HEK293 (cell line): ENCODE measurements around the gene TNFSF10.

ENCODE experiments used
- CTCF ChIA-PET: fragments of 350-600 bp; formaldehyde crosslinking; extraction: SDS; loops from one replicate; lab custom pipeline; 2021; ENCODE audit warnings: antibody characterized with exemption; lab: Yijun Ruan, JAX
- POLR2A ChIA-PET: fragments of 300-600 bp; formaldehyde crosslinking; extraction: SDS; loops from one replicate; lab custom pipeline; 2020; ENCODE audit warnings: antibody characterized with exemption, inconsistent platforms; lab: Yijun Ruan, JAX
- H3K27ac ChIP-seq: fragments of 200-500 bp; sonication (Bioruptor generic); 2 replicates; pipeline ENCODE4 v1.5.1; 2014; ENCODE audit warnings: low read depth, low read length, control low read depth, inconsistent platforms; ENCODE audit errors: extremely low read depth
- H3K36me3 ChIP-seq, 2 experiments: fragments of 200-500 bp in 1 of 2; sonication (Bioruptor generic) in 1 of 2; 1 replicate in 1 of 2; 2 replicates in 1 of 2; pipeline ENCODE4 v1.5.1; 2014 to 2017; ENCODE audit warnings: inconsistent platforms in 2 of 2, low read length in 2 of 2; ENCODE audit not compliant: control insufficient read depth in 2 of 2, insufficient read depth in 1 of 2
- H3K4me1 ChIP-seq: fragments of 200-500 bp; sonication (Bioruptor generic); 2 replicates; pipeline ENCODE4 v1.5.1; 2014; ENCODE audit warnings: mild to moderate bottlenecking, low read length, inconsistent platforms; ENCODE audit not compliant: control insufficient read depth, insufficient read depth
- H3K4me3 ChIP-seq: 2 replicates; pipeline ENCODE4 v1.5.1; 2011; ENCODE audit warnings: low read depth, mild to moderate bottlenecking, control low read depth, low read length, moderate library complexity
- H3K9me3 ChIP-seq: fragments of 200-500 bp; sonication (Bioruptor generic); 2 replicates; pipeline ENCODE4 v1.5.1; 2014; ENCODE audit warnings: low read depth, low read length, inconsistent platforms; ENCODE audit not compliant: control insufficient read depth, insufficient read depth
- BCL11B ChIP-seq: fragments of 450-650 bp; formaldehyde crosslinking; IDR thresholded peaks from 2 replicates; pipeline ENCODE4 v1.5.1; 2016; ENCODE audit warnings: low read depth, missing biosample characterization, missing genetic modification characterization
- EGR2 ChIP-seq: fragments of 450-650 bp; formaldehyde crosslinking; IDR thresholded peaks from 2 replicates; pipeline ENCODE4 v1.5.1; 2016; ENCODE audit warnings: low read depth, missing biosample characterization, missing genetic modification characterization
- HIC1 ChIP-seq: fragments of 450-650 bp; formaldehyde crosslinking; IDR thresholded peaks from 2 replicates; pipeline ENCODE4 v1.5.1; 2016; ENCODE audit warnings: missing biosample characterization, missing genetic modification characterization
- KLF8 ChIP-seq: fragments of 450-650 bp; formaldehyde crosslinking; IDR thresholded peaks from 2 replicates; pipeline ENCODE4 v1.5.1; 2016; ENCODE audit warnings: missing biosample characterization, missing genetic modification characterization
- PRDM6 ChIP-seq: fragments of 450-650 bp; formaldehyde crosslinking; IDR thresholded peaks from 2 replicates; pipeline ENCODE4 v1.5.1; 2017; ENCODE audit warnings: missing biosample characterization, missing genetic modification characterization
- SCRT2 ChIP-seq: fragments of 450-650 bp; formaldehyde crosslinking; IDR thresholded peaks from 2 replicates; pipeline ENCODE4 v1.5.1; 2016; ENCODE audit warnings: missing biosample characterization, missing genetic modification characterization
- SP2 ChIP-seq: fragments of 450-650 bp; formaldehyde crosslinking; IDR thresholded peaks from 2 replicates; pipeline ENCODE4 v1.5.1; 2016; ENCODE audit warnings: missing biosample characterization, missing genetic modification characterization
- TSHZ1 ChIP-seq: fragments of 450-650 bp; formaldehyde crosslinking; IDR thresholded peaks from 2 replicates; pipeline ENCODE4 v1.5.1; 2016; ENCODE audit warnings: missing biosample characterization, missing genetic modification characterization, borderline replicate concordance
- YY1 ChIP-seq: fragments of 450-650 bp; formaldehyde crosslinking; IDR thresholded peaks from 2 replicates; pipeline ENCODE4 v1.5.1; 2018; ENCODE audit warnings: missing biosample characterization, missing genetic modification characterization
- ZBTB21 ChIP-seq: fragments of 450-650 bp; formaldehyde crosslinking; IDR thresholded peaks from 2 replicates; pipeline ENCODE4 v1.5.1; 2017; ENCODE audit warnings: missing biosample characterization, missing genetic modification characterization
- ZFP37 ChIP-seq: fragments of 450-650 bp; formaldehyde crosslinking; IDR thresholded peaks from 2 replicates; pipeline ENCODE4 v1.5.1; 2016; ENCODE audit warnings: missing biosample characterization, missing genetic modification characterization
- ZNF140 ChIP-seq: fragments of 450-650 bp; formaldehyde crosslinking; IDR thresholded peaks from 2 replicates; pipeline ENCODE4 v1.5.1; 2016; ENCODE audit warnings: missing biosample characterization, missing genetic modification characterization
- ZNF169 ChIP-seq: fragments of 450-650 bp; formaldehyde crosslinking; IDR thresholded peaks from 2 replicates; pipeline ENCODE4 v1.5.1; 2016; ENCODE audit warnings: missing biosample characterization, missing genetic modification characterization
- ZNF2 ChIP-seq: fragments of 450-650 bp; formaldehyde crosslinking; IDR thresholded peaks from 2 replicates; pipeline ENCODE4 v1.5.1; 2016; ENCODE audit warnings: missing biosample characterization, missing genetic modification characterization
- ZNF221 ChIP-seq: fragments of 450-650 bp; formaldehyde crosslinking; IDR thresholded peaks from 2 replicates; pipeline ENCODE4 v1.5.1; 2017; ENCODE audit warnings: missing biosample characterization, missing genetic modification characterization, borderline replicate concordance
- ZNF302 ChIP-seq: fragments of 450-650 bp; formaldehyde crosslinking; IDR thresholded peaks from 2 replicates; pipeline ENCODE4 v1.5.1; 2016; ENCODE audit warnings: missing biosample characterization, missing genetic modification characterization, low read depth
- ZNF354C ChIP-seq: fragments of 450-650 bp; formaldehyde crosslinking; IDR thresholded peaks from 2 replicates; pipeline ENCODE4 v1.5.1; 2016; ENCODE audit warnings: missing biosample characterization, missing genetic modification characterization, low read depth, borderline replicate concordance
- ZNF514 ChIP-seq: fragments of 450-650 bp; formaldehyde crosslinking; IDR thresholded peaks from 2 replicates; pipeline ENCODE4 v1.5.1; 2016; ENCODE audit warnings: missing biosample characterization, missing genetic modification characterization
- ZNF548 ChIP-seq: fragments of 450-650 bp; formaldehyde crosslinking; IDR thresholded peaks from 2 replicates; pipeline ENCODE4 v1.5.1; 2016; ENCODE audit warnings: missing biosample characterization, missing genetic modification characterization
- ZNF549 ChIP-seq: fragments of 450-650 bp; IDR thresholded peaks from 2 replicates; pipeline ENCODE4 v1.5.1; 2018; ENCODE audit warnings: missing biosample characterization, missing genetic modification characterization, mild to moderate bottlenecking, inconsistent platforms, moderate library complexity
- ZNF621 ChIP-seq: fragments of 450-650 bp; formaldehyde crosslinking; IDR thresholded peaks from 2 replicates; pipeline ENCODE4 v1.5.1; 2017; ENCODE audit warnings: missing biosample characterization, missing genetic modification characterization
- ZNF645 ChIP-seq: fragments of 450-650 bp; formaldehyde crosslinking; IDR thresholded peaks from 2 replicates; pipeline ENCODE4; 2016; ENCODE audit warnings: missing biosample characterization, missing genetic modification characterization
- ZNF658 ChIP-seq: fragments of 450-650 bp; formaldehyde crosslinking; IDR thresholded peaks from 2 replicates; pipeline ENCODE4; 2016; ENCODE audit warnings: missing biosample characterization, missing genetic modification characterization
- ZNF664 ChIP-seq: fragments of 450-650 bp; formaldehyde crosslinking; IDR thresholded peaks from 2 replicates; pipeline ENCODE4 v1.5.1; 2016; ENCODE audit warnings: missing biosample characterization, missing genetic modification characterization
- ZNF776 ChIP-seq: fragments of 450-650 bp; formaldehyde crosslinking; IDR thresholded peaks from 2 replicates; pipeline ENCODE4 v1.5.0; 2017; ENCODE audit warnings: missing biosample characterization, missing genetic modification characterization, borderline replicate concordance
- ZNF837 ChIP-seq: fragments of 450-650 bp; formaldehyde crosslinking; IDR thresholded peaks from 2 replicates; pipeline ENCODE4 v1.5.1; 2016; ENCODE audit warnings: missing biosample characterization, missing genetic modification characterization
- ZSCAN23 ChIP-seq: fragments of 450-650 bp; formaldehyde crosslinking; IDR thresholded peaks from 2 replicates; pipeline ENCODE4 v1.5.1; 2016; ENCODE audit warnings: missing biosample characterization, missing genetic modification characterization
- TF ChIP-seq, protein P1 (sequence below): fragments of 450-650 bp; formaldehyde crosslinking; IDR thresholded peaks from 2 replicates; pipeline ENCODE4 v1.5.1; 2016; ENCODE audit warnings: missing biosample characterization, missing genetic modification characterization

Gene TNFSF10

GRCh38 chr3:172560586-172560985 is 37.4 kb upstream of the TNFSF10 start:
- H3K4me3 ChIP-seq: no peak overlapping the region
- TF ChIP-seq ZFP37: no peak
- no peak for TF ChIP-seq ZNF658 (tag by site-specific recombination)
- no peak for TF ChIP-seq ZNF776 (tag by site-specific recombination)
- TF ChIP-seq ZNF302 (tag by site-specific recombination): no peak
- TF ChIP-seq, protein P1, sequence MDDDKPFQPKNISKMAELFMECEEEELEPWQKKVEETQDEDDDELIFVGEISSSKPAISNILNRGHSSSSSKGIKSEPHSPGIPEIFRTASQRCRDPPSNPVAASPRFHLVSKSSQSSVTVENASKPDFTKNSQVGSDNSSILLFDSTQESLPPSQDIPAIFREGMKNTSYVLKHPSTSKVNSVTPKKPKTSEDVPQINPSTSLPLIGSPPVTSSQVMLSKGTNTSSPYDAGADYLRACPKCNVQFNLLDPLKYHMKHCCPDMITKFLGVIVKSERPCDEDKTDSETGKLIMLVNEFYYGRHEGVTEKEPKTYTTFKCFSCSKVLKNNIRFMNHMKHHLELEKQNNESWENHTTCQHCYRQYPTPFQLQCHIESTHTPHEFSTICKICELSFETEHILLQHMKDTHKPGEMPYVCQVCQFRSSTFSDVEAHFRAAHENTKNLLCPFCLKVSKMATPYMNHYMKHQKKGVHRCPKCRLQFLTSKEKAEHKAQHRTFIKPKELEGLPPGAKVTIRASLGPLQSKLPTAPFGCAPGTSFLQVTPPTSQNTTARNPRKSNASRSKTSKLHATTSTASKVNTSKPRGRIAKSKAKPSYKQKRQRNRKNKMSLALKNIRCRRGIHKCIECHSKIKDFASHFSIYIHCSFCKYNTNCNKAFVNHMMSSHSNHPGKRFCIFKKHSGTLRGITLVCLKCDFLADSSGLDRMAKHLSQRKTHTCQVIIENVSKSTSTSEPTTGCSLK: no peak
- no peak for TF ChIP-seq SCRT2 (tag by site-specific recombination)
- no peak for TF ChIP-seq BCL11B
- no peak for TF ChIP-seq EGR2 (tag by site-specific recombination)
- TF ChIP-seq ZSCAN23 (tag by site-specific recombination): no peak
- no peak for TF ChIP-seq ZNF169
- TF ChIP-seq PRDM6 (tag by site-specific recombination): no peak
- TF ChIP-seq, all 188 proteins: peak for 0
- H3K27ac ChIP-seq: no peak overlapping the region
- CTCF ChIA-PET: no interaction called here
- H3K9me3 ChIP-seq: no peaks in the 10 kb centered on the region
- H3K4me1 ChIP-seq: no peaks in the 10 kb centered on the region
- POLR2A ChIA-PET: no interaction called here
- H3K36me3 ChIP-seq: no peaks in the 10 kb centered on the region

DNA sequence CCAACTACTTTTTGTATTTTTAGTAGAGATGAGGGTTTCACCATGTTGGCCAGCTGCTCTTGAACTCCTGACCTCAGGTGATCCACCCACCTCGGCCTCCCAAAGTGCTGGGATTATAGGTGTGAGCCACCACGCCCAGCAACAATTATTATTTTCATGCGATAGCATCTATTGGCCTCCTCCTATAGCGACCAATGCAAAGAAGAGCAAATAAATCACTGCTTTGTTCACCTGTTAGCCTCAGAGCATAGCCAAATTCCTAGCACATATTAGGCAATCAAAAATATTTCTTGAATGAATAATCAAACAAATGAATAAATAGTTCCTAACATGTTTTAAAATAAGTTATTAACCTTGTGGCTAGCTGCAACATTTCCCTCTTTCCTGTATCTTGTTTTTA is 36.8 kb upstream of the TNFSF10 start:
- H3K4me3 ChIP-seq: no peak overlapping the region
- no peak for TF ChIP-seq SP2 (tag by site-specific recombination)
- TF ChIP-seq ZBTB21: no peak
- TF ChIP-seq ZNF549 (tag by site-specific recombination): no peak
- TF ChIP-seq ZNF354C (tag by site-specific recombination): no peak
- no peak for TF ChIP-seq ZNF645 (tag by site-specific recombination)
- no peak for TF ChIP-seq ZNF548 (tag by site-specific recombination)
- no peak for TF ChIP-seq KLF8 (tag by site-specific recombination)
- no peak for TF ChIP-seq ZNF140 (tag by site-specific recombination)
- TF ChIP-seq TSHZ1 (tag by site-specific recombination): no peak
- TF ChIP-seq ZNF2: no peak
- TF ChIP-seq ZNF837 (tag by site-specific recombination): no peak
- TF ChIP-seq ZNF621: no peak
- no peak for TF ChIP-seq ZNF221 (tag by site-specific recombination)
- no peak for TF ChIP-seq ZNF514 (tag by site-specific recombination)
- TF ChIP-seq YY1 (tag by site-specific recombination): no peak
- no peak for TF ChIP-seq ZNF664 (tag by site-specific recombination)
- no peak for TF ChIP-seq HIC1 (tag by site-specific recombination)
- TF ChIP-seq, all 188 proteins: peak for 0
- Histone ChIP-seq H3K9me3 (no peaks in the 10 kb centered on the region), H3K4me1 (no peaks in the 10 kb centered on the region), H3K36me3 (no peaks in the 10 kb centered on the region), H3K27ac (no peak overlapping the region)
- CTCF ChIA-PET: no interaction called here
- POLR2A ChIA-PET: no interaction called here
